GM10266 (cell line): ENCODE data around the gene PPP3CA.
"Not testable (repeated sequence)": the region's sequence is repeated elsewhere in the genome, so short reads cannot be mapped to it uniquely, and the experiment has no call there.

Source experiments
- DNase-seq: peaks from one replicate; pipeline ENCODE4 v3.0.0; 2012; ENCODE audit errors: extremely low spot score
- TF ChIP-seq, protein P1 (sequence below): IDR thresholded peaks from 2 replicates; pipeline ENCODE4 v1.5.1; 2012; ENCODE audit warnings: mild to moderate bottlenecking, low read depth; ENCODE audit not compliant: control insufficient read depth, insufficient read depth; ENCODE audit errors: missing control alignments

PPP3CA gene

DNA sequence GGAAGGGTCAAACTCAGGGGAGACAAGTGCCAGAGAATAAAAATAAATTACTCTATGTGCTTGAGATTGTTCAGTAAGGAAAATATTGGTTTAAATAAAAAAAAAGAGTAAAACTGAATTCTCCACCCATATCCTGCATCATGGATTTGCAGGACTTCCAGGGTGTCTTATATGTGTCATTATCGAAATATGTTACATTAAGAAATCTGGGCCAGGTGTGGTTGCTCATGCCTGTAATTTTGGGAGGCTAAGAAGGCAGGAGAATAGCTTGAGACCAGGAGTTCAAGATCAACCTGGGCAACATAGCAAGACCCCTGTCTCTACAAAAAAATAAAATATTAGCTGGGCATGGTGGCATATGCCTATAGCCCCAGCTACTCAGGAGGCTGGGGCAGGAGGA, 104.9 kb downstream of the PPP3CA start:
- no peak for DNase-seq
- TF ChIP-seq, protein P1, sequence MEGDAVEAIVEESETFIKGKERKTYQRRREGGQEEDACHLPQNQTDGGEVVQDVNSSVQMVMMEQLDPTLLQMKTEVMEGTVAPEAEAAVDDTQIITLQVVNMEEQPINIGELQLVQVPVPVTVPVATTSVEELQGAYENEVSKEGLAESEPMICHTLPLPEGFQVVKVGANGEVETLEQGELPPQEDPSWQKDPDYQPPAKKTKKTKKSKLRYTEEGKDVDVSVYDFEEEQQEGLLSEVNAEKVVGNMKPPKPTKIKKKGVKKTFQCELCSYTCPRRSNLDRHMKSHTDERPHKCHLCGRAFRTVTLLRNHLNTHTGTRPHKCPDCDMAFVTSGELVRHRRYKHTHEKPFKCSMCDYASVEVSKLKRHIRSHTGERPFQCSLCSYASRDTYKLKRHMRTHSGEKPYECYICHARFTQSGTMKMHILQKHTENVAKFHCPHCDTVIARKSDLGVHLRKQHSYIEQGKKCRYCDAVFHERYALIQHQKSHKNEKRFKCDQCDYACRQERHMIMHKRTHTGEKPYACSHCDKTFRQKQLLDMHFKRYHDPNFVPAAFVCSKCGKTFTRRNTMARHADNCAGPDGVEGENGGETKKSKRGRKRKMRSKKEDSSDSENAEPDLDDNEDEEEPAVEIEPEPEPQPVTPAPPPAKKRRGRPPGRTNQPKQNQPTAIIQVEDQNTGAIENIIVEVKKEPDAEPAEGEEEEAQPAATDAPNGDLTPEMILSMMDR = no peak

DNA sequence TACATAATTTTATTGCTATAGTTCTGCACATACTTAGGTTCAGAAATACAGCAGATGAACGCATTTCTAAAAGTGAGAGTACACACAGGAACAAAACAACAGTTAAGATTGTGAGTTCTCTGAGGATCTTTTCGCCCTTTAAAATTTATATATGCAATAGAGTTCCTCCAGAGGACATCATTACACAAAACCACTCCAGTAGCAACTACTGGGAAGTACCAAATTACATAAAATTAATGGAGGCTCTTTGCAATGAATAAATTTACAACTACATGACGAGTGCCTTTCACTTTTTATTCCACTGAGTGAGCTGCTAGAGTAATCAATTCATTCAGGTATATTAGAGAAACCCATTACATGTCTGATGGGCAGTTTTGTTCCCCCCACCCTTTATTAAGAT, 107.2 kb downstream of the PPP3CA start:
- no peak for DNase-seq
- TF ChIP-seq, protein P1 = no peak

DNA sequence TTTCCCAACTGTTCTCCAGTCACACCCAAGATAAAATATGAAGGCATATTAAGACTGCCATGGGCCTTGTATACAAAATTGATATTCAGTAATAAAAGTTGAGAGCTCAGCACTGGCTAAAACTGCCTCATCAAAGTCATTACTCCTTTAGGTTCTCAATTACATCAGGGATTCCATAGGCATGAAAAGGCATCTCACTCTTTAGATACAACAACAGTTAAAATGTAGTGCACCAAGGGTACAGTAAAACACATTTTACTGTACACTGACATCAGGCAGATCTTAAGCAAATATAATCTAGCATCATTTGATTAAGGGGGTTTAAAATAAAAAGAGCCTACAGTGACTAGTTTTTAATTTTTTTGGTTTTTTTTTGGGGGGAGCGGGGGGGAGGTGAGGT, 107.7 kb downstream of the PPP3CA start:
- DNase-seq = no peak
- TF ChIP-seq, protein P1 = no peak

DNA sequence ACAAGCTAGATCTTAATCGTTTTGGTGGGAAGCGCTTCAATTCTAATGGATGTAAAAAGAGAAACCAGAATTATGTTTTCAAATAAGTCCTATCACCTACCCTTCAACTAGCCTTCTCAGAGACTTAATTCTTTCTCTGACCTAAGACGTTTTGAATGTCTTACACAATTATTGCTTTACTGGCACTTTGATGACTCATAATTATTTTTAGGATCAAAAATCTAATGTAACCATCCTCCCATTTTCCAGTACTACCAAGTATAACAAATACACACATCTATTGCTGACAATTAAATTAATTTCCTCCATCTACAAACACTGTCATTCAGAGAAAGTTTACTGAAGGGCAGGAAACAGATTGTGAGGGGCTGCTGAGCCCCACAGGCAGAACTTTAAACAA, 108.6 kb downstream of the PPP3CA start:
- DNase-seq = no peak
- TF ChIP-seq, protein P1 = no peak

DNA sequence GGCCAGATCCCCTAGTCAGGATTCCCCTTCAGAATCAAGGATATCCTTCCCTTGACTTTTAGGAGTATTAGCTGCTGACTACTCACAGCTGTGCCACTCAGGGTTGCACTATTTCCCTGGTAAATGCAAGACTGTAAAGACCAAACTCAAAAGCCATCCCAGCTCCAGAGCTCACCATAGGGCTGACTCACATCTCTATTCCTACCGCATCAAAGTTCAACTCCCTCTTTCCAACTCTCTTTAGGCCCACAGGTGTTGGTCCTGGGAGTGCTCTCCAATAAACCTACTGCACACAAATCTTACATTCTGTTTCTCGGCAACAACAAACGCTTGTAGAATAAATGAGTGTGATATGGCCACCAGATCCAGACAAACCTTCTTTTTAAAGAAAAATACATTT, 109.6 kb downstream of the PPP3CA start:
- no peak for DNase-seq
- TF ChIP-seq, protein P1 = no peak

DNA sequence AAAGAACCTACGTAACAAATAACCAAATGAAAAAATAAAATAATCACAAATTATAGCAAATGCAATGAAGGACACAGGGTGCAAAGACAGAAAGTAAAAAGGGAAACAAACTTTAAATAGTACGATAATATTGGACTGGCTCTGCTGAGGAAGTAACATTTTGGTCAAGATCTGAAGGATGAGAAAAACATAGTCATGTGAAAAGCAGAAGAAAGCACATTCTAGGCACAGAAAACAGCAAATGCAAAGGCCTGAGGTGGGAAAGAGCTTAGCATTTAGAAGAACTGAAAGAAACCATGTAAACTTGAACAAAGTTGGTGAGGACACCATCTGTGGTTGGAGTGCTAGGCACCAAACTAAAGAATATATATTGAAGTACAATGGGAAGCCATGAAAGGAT, 111.2 kb downstream of the PPP3CA start:
- no peak for DNase-seq
- TF ChIP-seq, protein P1 = no peak

DNA sequence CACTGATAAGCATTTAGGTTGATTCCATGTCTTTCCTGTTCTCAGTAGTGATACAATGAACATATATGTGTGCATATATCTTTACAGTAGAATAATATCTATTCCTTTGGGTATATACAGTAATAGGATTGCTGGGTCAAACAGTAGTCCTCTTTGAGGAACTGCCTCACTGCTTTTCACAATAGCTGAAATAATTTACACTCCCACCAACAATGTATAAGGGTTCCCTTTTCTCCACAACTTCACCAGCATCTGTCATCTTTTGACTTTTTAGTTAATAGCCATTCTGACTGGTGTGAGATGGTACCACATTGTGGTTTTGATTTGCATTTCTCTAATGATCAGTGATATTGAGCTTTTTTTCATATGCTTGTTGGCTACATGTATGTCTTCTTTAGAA, 113.2 kb downstream of the PPP3CA start:
- not testable (repeated sequence) for DNase-seq

DNA sequence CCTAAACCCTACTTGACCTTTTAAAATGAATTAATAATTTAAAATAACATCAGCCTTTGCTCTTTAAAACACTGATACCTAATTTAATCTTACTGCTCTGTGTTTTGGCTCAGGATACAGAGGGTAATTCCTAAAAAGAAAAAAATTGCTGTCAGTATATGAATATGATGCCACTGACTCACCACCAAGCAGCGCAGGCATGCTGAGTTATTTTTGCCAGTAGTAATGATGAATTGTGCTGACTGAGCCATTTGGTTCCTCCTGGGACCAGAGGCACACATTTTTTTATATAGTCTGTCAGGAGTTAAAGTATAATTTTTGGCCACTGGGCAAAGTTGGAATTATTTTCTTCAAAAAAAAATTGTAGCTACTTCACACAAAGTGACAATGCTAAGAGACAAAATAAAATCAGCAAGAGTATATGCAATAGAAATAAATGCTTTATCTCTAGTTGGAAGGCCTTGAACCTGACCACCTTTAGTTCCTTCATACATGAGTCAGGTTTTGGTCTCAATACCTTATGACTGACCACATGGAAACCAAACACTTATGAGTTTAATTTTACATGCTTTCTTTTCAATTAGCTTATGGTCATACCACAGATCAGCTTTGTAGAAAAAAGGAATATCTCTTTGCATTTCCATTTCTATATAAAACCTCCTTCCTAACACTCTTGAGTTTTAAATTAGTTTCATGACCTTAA, 115.1 kb downstream of the PPP3CA start:
- DNase-seq = no peak
- TF ChIP-seq, protein P1 = no peak
